ENCODE results near the gene DAD1. TPM values are rescaled to one million over a fixed set of nuclear protein-coding genes. Genes with fewer than 3 reads are reported as not detected.
"Not testable (repeated sequence)": the region's sequence is repeated elsewhere in the genome, so short reads cannot be mapped to it uniquely, and the experiment has no call there.

Gene DAD1
- total RNA-seq, 1 experiment from 2014 or later: 155 TPM

DNA sequence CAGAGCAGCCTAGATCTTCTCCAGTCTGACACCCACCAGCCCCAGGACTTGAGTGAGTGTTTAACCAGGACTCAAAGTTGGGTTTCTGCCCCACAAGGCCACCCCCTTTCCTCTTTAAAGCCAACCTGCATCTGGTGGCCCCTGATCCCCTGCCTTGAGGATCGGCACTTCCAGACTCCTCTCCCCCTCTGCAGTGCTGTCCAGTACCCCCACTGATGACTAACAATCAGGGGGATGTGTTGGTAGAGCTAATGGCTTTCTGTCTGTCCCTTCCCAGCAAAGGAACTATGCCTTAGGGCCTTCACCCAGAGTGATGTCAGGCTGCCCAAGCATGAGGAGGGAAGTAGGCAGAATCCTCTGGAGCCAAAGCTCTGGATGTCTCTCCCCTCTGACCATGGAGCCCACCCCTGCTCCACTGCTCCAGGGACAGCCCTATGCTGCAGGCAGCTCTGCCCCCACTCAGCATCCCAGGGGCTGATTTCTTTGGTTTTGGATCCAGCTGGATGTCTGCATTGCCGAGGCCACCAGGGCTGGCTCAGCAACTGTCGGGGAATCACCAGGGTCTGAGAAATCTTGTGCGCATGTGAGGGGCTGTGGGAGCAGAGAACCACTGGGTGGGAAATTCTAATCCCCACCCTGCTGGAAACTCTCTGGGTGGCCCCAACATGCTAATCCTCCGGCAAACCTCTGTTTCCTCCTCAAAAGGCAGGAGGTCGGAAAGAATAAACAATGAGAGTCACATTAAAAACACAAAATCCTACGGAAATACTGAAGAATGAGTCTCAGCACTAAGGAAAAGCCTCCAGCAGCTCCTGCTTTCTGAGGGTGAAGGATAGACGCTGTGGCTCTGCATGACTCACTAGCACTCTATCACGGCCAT, 42.9 kb downstream of the DAD1 start:
- no peak for DNase-seq
- no peak overlapping the region for H3K27ac ChIP-seq
- intact Hi-C loops (cut with micrococcal nuclease; ENCODE audit: unreplicated experiment): no loop called here
- no peaks in the 10 kb centered on the region for H3K9me3 ChIP-seq (ENCODE audit: insufficient read depth, low read depth)
- no peaks in the 10 kb centered on the region for H3K36me3 ChIP-seq (ENCODE audit: low read depth)
- H3K9me2 ChIP-seq (ENCODE audit: insufficient read depth): no peaks in the 10 kb centered on the region
- H3K79me2 ChIP-seq (ENCODE audit: low read depth): no peaks in the 10 kb centered on the region
- ChIA-PET POLR2A (ENCODE audit: unreplicated experiment) (interaction anchor here (0.5 kb wide), 1 partner anchor 144 kb away, joined by 3 read pairs; no protein-coding TSS in a partner anchor), CTCF (interaction anchor here (0.6 kb wide), 1 partner anchor 639 kb away, joined by 5 read pairs; no protein-coding TSS in a partner anchor)
- H3K4me2 ChIP-seq: no peak overlapping the region
- no peaks in the 10 kb centered on the region for H3K27me3 ChIP-seq (ENCODE audit: insufficient read depth, low read depth)
- no TSS peak for BruUV-seq (replicated peaks)
- H3F3A ChIP-seq (ENCODE audit: insufficient read depth, low read depth): no peaks in the 10 kb centered on the region
- no peak overlapping the region for H3K4me3 ChIP-seq
- no peaks in the 10 kb centered on the region for H4K20me1 ChIP-seq (ENCODE audit: insufficient read depth)
- no peak overlapping the region for H2AFZ ChIP-seq
- H3K4me1 ChIP-seq (replicated peaks; ENCODE audit: insufficient read depth): no peaks in the 10 kb centered on the region
- no peak for TF ChIP-seq EZH2 (IDR thresholded peaks at IDR 0.05; ENCODE audit: low read depth)
- TF ChIP-seq, protein P1, sequence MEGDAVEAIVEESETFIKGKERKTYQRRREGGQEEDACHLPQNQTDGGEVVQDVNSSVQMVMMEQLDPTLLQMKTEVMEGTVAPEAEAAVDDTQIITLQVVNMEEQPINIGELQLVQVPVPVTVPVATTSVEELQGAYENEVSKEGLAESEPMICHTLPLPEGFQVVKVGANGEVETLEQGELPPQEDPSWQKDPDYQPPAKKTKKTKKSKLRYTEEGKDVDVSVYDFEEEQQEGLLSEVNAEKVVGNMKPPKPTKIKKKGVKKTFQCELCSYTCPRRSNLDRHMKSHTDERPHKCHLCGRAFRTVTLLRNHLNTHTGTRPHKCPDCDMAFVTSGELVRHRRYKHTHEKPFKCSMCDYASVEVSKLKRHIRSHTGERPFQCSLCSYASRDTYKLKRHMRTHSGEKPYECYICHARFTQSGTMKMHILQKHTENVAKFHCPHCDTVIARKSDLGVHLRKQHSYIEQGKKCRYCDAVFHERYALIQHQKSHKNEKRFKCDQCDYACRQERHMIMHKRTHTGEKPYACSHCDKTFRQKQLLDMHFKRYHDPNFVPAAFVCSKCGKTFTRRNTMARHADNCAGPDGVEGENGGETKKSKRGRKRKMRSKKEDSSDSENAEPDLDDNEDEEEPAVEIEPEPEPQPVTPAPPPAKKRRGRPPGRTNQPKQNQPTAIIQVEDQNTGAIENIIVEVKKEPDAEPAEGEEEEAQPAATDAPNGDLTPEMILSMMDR (conservative IDR thresholded peaks at IDR 0.05): no peak

DNA sequence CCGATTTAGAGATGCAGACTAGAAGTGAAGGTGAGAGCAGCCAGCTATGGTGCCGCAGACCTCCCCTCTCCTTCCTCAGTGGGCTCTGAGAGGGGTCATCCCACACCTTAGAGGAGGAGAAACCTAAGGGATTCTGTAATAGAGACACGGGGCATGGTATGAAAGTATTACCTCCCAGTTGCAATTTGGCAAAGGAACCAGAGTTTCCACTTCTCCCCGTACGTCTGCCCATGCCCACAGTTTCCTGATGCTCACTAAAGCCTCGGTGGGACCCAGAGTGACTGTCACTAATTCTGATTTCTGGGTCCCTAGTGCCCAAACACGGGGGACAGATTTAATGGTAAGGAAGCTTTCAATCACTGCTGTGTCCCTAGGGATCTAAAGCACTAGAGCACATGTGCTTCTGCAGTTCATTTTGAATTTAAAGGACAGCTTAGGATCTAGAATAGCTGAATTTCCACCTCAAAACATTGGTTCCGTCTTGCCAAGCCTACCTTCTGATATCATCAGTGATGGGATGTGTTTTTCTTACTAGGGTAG, 44.1 kb downstream of the DAD1 start:
- H3K4me3 ChIP-seq: no peak overlapping the region
- H3K4me2 ChIP-seq: no peak overlapping the region
- TF ChIP-seq, protein P1 (conservative IDR thresholded peaks at IDR 0.05): no peak
- no peak for TF ChIP-seq EZH2 (IDR thresholded peaks at IDR 0.05; ENCODE audit: low read depth)
- no peak overlapping the region for H3K27ac ChIP-seq
- H3K27me3 ChIP-seq (ENCODE audit: insufficient read depth, low read depth): no peaks in the 10 kb centered on the region
- POLR2A ChIA-PET (ENCODE audit: unreplicated experiment): no interaction called here
- H2AFZ ChIP-seq: no peak overlapping the region
- H3K9me2 ChIP-seq (ENCODE audit: insufficient read depth): no peaks in the 10 kb centered on the region
- intact Hi-C loops (cut with micrococcal nuclease; ENCODE audit: unreplicated experiment): no loop called here
- no peak for DNase-seq
- no peaks in the 10 kb centered on the region for H3K79me2 ChIP-seq (ENCODE audit: low read depth)
- no peaks in the 10 kb centered on the region for H3F3A ChIP-seq (ENCODE audit: insufficient read depth, low read depth)
- H3K9me3 ChIP-seq (ENCODE audit: insufficient read depth, low read depth): no peaks in the 10 kb centered on the region
- BruUV-seq (replicated peaks): no TSS peak
- no peaks in the 10 kb centered on the region for H4K20me1 ChIP-seq (ENCODE audit: insufficient read depth)
- no peaks in the 10 kb centered on the region for H3K4me1 ChIP-seq (replicated peaks; ENCODE audit: insufficient read depth)
- CTCF ChIA-PET: no interaction called here
- H3K36me3 ChIP-seq (ENCODE audit: low read depth): no peaks in the 10 kb centered on the region

DNA sequence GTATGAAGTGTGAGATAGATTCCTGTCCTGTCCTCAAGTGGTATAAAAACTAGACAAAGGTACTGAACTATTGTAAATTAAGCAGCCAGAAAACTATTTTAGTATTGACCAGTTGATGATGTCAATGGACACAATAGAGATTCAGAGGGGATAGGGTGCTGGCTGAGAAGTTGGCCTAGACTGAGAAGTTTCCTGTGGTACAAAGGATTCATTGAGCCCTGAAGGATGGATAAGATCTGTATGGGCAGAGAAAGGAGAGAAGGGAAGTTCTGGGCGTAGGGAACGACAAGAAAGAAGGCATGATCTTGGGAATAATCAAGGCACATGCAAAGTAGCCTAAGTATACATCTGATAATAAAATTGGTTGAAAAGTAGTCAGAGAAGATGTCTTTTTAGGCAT, 44.6 kb downstream of the DAD1 start:
- no peak for DNase-seq
- Histone ChIP-seq H3K79me2 (ENCODE audit: low read depth) (no peaks in the 10 kb centered on the region), H3K4me2 (no peak overlapping the region), H3K27me3 (ENCODE audit: insufficient read depth, low read depth) (no peaks in the 10 kb centered on the region), H2AFZ (no peak overlapping the region), H3K4me1 (replicated peaks; ENCODE audit: insufficient read depth) (no peaks in the 10 kb centered on the region), H3K4me3 (no peak overlapping the region), H3K36me3 (ENCODE audit: low read depth) (no peaks in the 10 kb centered on the region), H3F3A (ENCODE audit: insufficient read depth, low read depth) (no peaks in the 10 kb centered on the region), H3K9me2 (ENCODE audit: insufficient read depth) (no peaks in the 10 kb centered on the region), H4K20me1 (ENCODE audit: insufficient read depth) (no peaks in the 10 kb centered on the region), H3K27ac (no peak overlapping the region), H3K9me3 (ENCODE audit: insufficient read depth, low read depth) (no peaks in the 10 kb centered on the region)
- no TSS peak for BruUV-seq (replicated peaks)
- no peak for TF ChIP-seq EZH2 (IDR thresholded peaks at IDR 0.05; ENCODE audit: low read depth)
- TF ChIP-seq, protein P1 (conservative IDR thresholded peaks at IDR 0.05): no peak
- ChIA-PET POLR2A (ENCODE audit: unreplicated experiment) (no interaction called here), CTCF (no interaction called here)
- intact Hi-C loops (cut with micrococcal nuclease; ENCODE audit: unreplicated experiment): no loop called here

- DNase-seq; CTCF ChIA-PET; H3K4me3 ChIP-seq; H3K36me3 ChIP-seq (ENCODE audit: low read depth); intact Hi-C loops (cut with micrococcal nuclease; ENCODE audit: unreplicated experiment); H3K27me3 ChIP-seq (ENCODE audit: insufficient read depth, low read depth); H2AFZ ChIP-seq; H3K4me2 ChIP-seq; H3K27ac ChIP-seq; H3K79me2 ChIP-seq (ENCODE audit: low read depth); POLR2A ChIA-PET (ENCODE audit: unreplicated experiment); H3K9me2 ChIP-seq (ENCODE audit: insufficient read depth); H3K9me3 ChIP-seq (ENCODE audit: insufficient read depth, low read depth); H3F3A ChIP-seq (ENCODE audit: insufficient read depth, low read depth); H4K20me1 ChIP-seq (ENCODE audit: insufficient read depth); H3K4me1 ChIP-seq (replicated peaks; ENCODE audit: insufficient read depth); BruUV-seq (replicated peaks): not testable (repeated sequence)
Observed at GRCh38 chr14:22543570-22544357, 45.3 kb downstream of the DAD1 start.
